HCT116 (cell line): Measurements from ENCODE around the gene SPIRE1. TPM values are rescaled to one million over a fixed set of nuclear protein-coding genes. Genes with fewer than 3 reads are reported as not detected.

Experiments
- ATAC-seq: fragments of 200-7000 bp; cut with Tn5 transposase; 2 replicates; pipeline ENCODE4 v1.9.1; 2020; ENCODE audit warnings: mild to moderate bottlenecking, moderate library complexity
- BruUV-seq: library from RNA; stranded (reverse); fragments of 400-500 nt; replicated peaks from 2 replicates; lab custom pipeline; 2021; lab: Mats Ljungman, UMichigan
- CTCF ChIA-PET: fragments of 300-600 bp; sonication (Branson Sonifier 250); formaldehyde crosslinking; loops from one replicate; lab custom pipeline; 2021; ENCODE audit warnings: antibody characterized with exemption; lab: Charles Lee
- POLR2A ChIA-PET: fragments of 300-600, 350-600 bp; sonication (Branson Sonifier 250); formaldehyde crosslinking; loops from one replicate; lab custom pipeline; 2021; ENCODE audit warnings: antibody characterized with exemption; lab: Charles Lee
- RAD21 ChIA-PET, 2 experiments: fragments of 300-600 bp; sonication (Branson Sonifier 250); formaldehyde crosslinking; loops; one replicate each; lab custom pipeline; 2023; ENCODE audit warnings: low total read pairs in 2 of 2; ENCODE audit not compliant: uncharacterized antibody in 2 of 2, unreplicated experiment in 2 of 2, low non-redundant PET in 1 of 2; lab: Charles Lee
- DNase-seq: peaks from one replicate; pipeline ENCODE4 v3.0.0-alpha.2; 2010; ENCODE audit warnings: low read depth, low spot score
- H2AFZ ChIP-seq: fragments of 200-600 bp; shearing (Covaris generic), sonication (generic); 2 replicates; pipeline ENCODE4 v1.6.1; 2017; ENCODE audit warnings: low read depth, mixed run types, mixed read lengths, antibody characterized with exemption, low read length; ENCODE audit not compliant: poor library complexity, severe bottlenecking
- H3K27ac ChIP-seq: 2 replicates; pipeline ENCODE4 v1.5.1; 2012; ENCODE audit warnings: low read depth, low read length
- H3K27me3 ChIP-seq: fragments of 200-600 bp; sonication (generic); 2 replicates; pipeline ENCODE4 v1.6.1; 2016; ENCODE audit warnings: mixed run types, low read length, mixed read lengths; ENCODE audit not compliant: insufficient read depth
- H3K36me3 ChIP-seq, 2 experiments: fragments of 200-500 bp in 1 of 2; fragments of 200-600 bp in 1 of 2; sonication (Bioruptor generic) in 1 of 2; sonication (generic) in 1 of 2; 2 replicates each; pipeline versions ENCODE4 v1.5.1 to v1.6.1; 2014 to 2016; ENCODE audit warnings: low read length in 2 of 2, inconsistent platforms in 1 of 2, mixed read lengths in 1 of 2, mixed run types in 1 of 2; ENCODE audit not compliant: insufficient read depth in 2 of 2, control insufficient read depth in 1 of 2
- H3K4me1 ChIP-seq, 2 experiments: fragments of 200-600 bp in 1 of 2; sonication (generic) in 1 of 2; 2 replicates each; pipeline versions ENCODE4 v1.5.1 to v1.6.1; 2012 to 2017; ENCODE audit warnings: low read length in 2 of 2, inconsistent platforms in 1 of 2, mild to moderate bottlenecking in 1 of 2, mixed read lengths in 1 of 2, mixed run types in 1 of 2, moderate library complexity in 1 of 2; ENCODE audit not compliant: insufficient read depth in 2 of 2, control insufficient read depth in 1 of 2
- H3K4me2 ChIP-seq: fragments of 200-600 bp; sonication (generic); 2 replicates; pipeline ENCODE4 v1.6.1; 2017; ENCODE audit warnings: mixed run types, low read length, mixed read lengths
- H3K4me3 ChIP-seq, 2 experiments: fragments of 200-600 bp in 1 of 2; sonication (generic) in 1 of 2; replicated peaks in 1 of 2; 2 replicates each; pipeline ENCODE4 v1.5.1; 2011 to 2016; ENCODE audit warnings: low read length in 2 of 2, control low read depth in 1 of 2, low read depth in 1 of 2, mild to moderate bottlenecking in 1 of 2, mixed read lengths in 1 of 2, mixed run types in 1 of 2
- H3K79me2 ChIP-seq: fragments of 200-600 bp; sonication (generic); 2 replicates; pipeline ENCODE4 v1.6.1; 2017; ENCODE audit warnings: mild to moderate bottlenecking, mixed run types, low read length, moderate library complexity, mixed read lengths; ENCODE audit not compliant: insufficient read depth
- H3K9ac ChIP-seq: fragments of 200-600 bp; sonication (generic); 2 replicates; pipeline ENCODE4 v1.6.1; 2016; ENCODE audit warnings: low read length, mixed read lengths
- H3K9me2 ChIP-seq: fragments of 200-600 bp; sonication (generic), shearing (Covaris generic); 2 replicates; pipeline ENCODE4 v1.6.1; 2017; ENCODE audit warnings: mixed run types, mild to moderate bottlenecking, moderate library complexity; ENCODE audit not compliant: insufficient read depth
- H3K9me3 ChIP-seq, 2 experiments: fragments of 200-500 bp in 1 of 2; fragments of 200-600 bp in 1 of 2; sonication (Bioruptor generic) in 1 of 2; sonication (generic) in 1 of 2; 2 replicates each; pipeline ENCODE4 v1.6.1; 2014 to 2017; ENCODE audit warnings: low read length in 2 of 2, mixed read lengths in 2 of 2, inconsistent platforms in 1 of 2, low read depth in 1 of 2, mild to moderate bottlenecking in 1 of 2, mixed run types in 1 of 2, moderate library complexity in 1 of 2; ENCODE audit not compliant: control insufficient read depth in 1 of 2, insufficient read depth in 1 of 2
- H4K20me1 ChIP-seq: fragments of 200-600 bp; sonication (generic), shearing (Covaris generic); 2 replicates; pipeline ENCODE4 v1.6.1; 2017; ENCODE audit warnings: mixed run types, mild to moderate bottlenecking, moderate library complexity; ENCODE audit not compliant: insufficient read depth
- CBX3 ChIP-seq: IDR thresholded peaks from 2 replicates; pipeline ENCODE4 v1.6.1; 2012; ENCODE audit warnings: low read depth
- CEBPB ChIP-seq: IDR thresholded peaks from 2 replicates; pipeline ENCODE4 v1.6.1; 2012; ENCODE audit warnings: low read depth
- EGR1 ChIP-seq: IDR thresholded peaks from 2 replicates; pipeline ENCODE4 v1.6.1; 2012; ENCODE audit warnings: low read depth
- ELF1 ChIP-seq: IDR thresholded peaks from 2 replicates; pipeline ENCODE4 v1.6.1; 2012; ENCODE audit warnings: low read depth, borderline replicate concordance
- EZH2 ChIP-seq: fragments of 200-600 bp; sonication (generic); IDR thresholded peaks from 2 replicates; pipeline ENCODE4 v1.6.1; 2017; ENCODE audit warnings: antibody characterized with exemption, mixed run types
- FOSL1 ChIP-seq: IDR thresholded peaks from 2 replicates; pipeline ENCODE4 v1.6.1; 2012; ENCODE audit warnings: low read depth
- POLR2A ChIP-seq: IDR thresholded peaks from 2 replicates; pipeline ENCODE4 v1.7.0; 2011; ENCODE audit warnings: borderline replicate concordance; ENCODE audit not compliant: insufficient read depth, insufficient read length; ENCODE audit errors: extremely low read depth
- REST ChIP-seq: IDR thresholded peaks from 2 replicates; pipeline ENCODE4 v1.6.1; 2012; ENCODE audit warnings: low read depth
- SP1 ChIP-seq: IDR thresholded peaks from 2 replicates; pipeline ENCODE4 v1.6.1; 2012; ENCODE audit warnings: low read depth
- SRF ChIP-seq: IDR thresholded peaks from 2 replicates; pipeline ENCODE4 v1.6.1; 2012; ENCODE audit warnings: low read depth
- YY1 ChIP-seq: IDR thresholded peaks from 2 replicates; pipeline ENCODE4 v1.6.1; 2011; ENCODE audit warnings: low read length, low read depth, moderate library complexity, mild to moderate bottlenecking; ENCODE audit not compliant: insufficient replicate concordance; ENCODE audit errors: extremely low read depth
- ZFX ChIP-seq: fragments of 450-650 bp; IDR thresholded peaks from 2 replicates; pipeline ENCODE4 v1.6.1; 2017
- intact Hi-C: fragments of 100-400 bp; cut with micrococcal nuclease; formaldehyde crosslinking; loops from 2 replicates; pipeline ENCODE4 v1.10.0; 2022
- total RNA-seq: library from RNA; stranded (reverse); gene quantifications from one replicate; pipeline ENCODE4 v1.2.1, GENCODE V29; 2021; ENCODE audit not compliant: unreplicated experiment
- TF ChIP-seq, protein P1 (sequence below), 3 experiments: fragments of 200-600 bp in 1 of 3; sonication (generic) in 1 of 3; IDR thresholded peaks in 2 of 3; conservative IDR thresholded peaks in 1 of 3; 2 replicates each; pipeline ENCODE4 v1.5.1; 2012 to 2017; ENCODE audit warnings: low read depth in 2 of 3, low read length in 2 of 3, antibody characterized with exemption in 1 of 3, borderline replicate concordance in 1 of 3, control low read depth in 1 of 3, mild to moderate bottlenecking in 1 of 3, mixed read lengths in 1 of 3, mixed run types in 1 of 3, moderate library complexity in 1 of 3; ENCODE audit not compliant: insufficient read depth in 1 of 3
- TF ChIP-seq, protein P2 (sequence below): IDR thresholded peaks from 2 replicates; pipeline ENCODE4 v1.6.1; 2012

The SPIRE1 gene
- total RNA-seq, 1 experiment from 2014 or later = 26.6 TPM

GRCh38 chr18:12406371-12407111 is 251.4 kb downstream of the SPIRE1 start:
- POLR2A ChIA-PET = no interaction called here
- no peak overlapping the region for H3K27ac ChIP-seq
- CTCF ChIA-PET = no interaction called here
- H4K20me1 ChIP-seq = no peaks in the 10 kb centered on the region
- no peak for DNase-seq
- intact Hi-C loops = loop anchor here (1.0 to 5.0 kb wide), 2 partner anchors 251 to 541 kb away; partner anchors contain the start of gene SEH1L
- H3K36me3 ChIP-seq = no peaks in the 10 kb centered on the region
- H3K27me3 ChIP-seq = peaks cover 17% of the 10 kb centered on the region; the same call in 1 of the 2 replicates
- BruUV-seq = no TSS peak
- H3K9me3 ChIP-seq = no peaks in the 10 kb centered on the region
- H3K4me1 ChIP-seq = peaks cover 17 to 38% of the 10 kb centered on the region in 2 experiments
- RAD21 ChIA-PET = no interaction called here
- H3K4me2 ChIP-seq = no peak overlapping the region
- H3K4me3 ChIP-seq = no peak overlapping the region
- TF ChIP-seq, protein P1, sequence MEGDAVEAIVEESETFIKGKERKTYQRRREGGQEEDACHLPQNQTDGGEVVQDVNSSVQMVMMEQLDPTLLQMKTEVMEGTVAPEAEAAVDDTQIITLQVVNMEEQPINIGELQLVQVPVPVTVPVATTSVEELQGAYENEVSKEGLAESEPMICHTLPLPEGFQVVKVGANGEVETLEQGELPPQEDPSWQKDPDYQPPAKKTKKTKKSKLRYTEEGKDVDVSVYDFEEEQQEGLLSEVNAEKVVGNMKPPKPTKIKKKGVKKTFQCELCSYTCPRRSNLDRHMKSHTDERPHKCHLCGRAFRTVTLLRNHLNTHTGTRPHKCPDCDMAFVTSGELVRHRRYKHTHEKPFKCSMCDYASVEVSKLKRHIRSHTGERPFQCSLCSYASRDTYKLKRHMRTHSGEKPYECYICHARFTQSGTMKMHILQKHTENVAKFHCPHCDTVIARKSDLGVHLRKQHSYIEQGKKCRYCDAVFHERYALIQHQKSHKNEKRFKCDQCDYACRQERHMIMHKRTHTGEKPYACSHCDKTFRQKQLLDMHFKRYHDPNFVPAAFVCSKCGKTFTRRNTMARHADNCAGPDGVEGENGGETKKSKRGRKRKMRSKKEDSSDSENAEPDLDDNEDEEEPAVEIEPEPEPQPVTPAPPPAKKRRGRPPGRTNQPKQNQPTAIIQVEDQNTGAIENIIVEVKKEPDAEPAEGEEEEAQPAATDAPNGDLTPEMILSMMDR (IDR thresholded peaks at IDR 0.05 in 2 of 3, conservative IDR thresholded peaks at IDR 0.05 in 1 of 3; ENCODE audit: borderline replicate concordance in 1 of 3, insufficient read depth in 1 of 3, low read depth in 2 of 3, low read length in 2 of 3) = no peak
- no peak for TF ChIP-seq EZH2
- TF ChIP-seq ZFX = no peak
- TF ChIP-seq POLR2A = no peak
- TF ChIP-seq, protein P2, sequence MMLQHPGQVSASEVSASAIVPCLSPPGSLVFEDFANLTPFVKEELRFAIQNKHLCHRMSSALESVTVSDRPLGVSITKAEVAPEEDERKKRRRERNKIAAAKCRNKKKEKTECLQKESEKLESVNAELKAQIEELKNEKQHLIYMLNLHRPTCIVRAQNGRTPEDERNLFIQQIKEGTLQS = no peak
- TF ChIP-seq ELF1 = no peak
- TF ChIP-seq SRF = no peak
- no peak for TF ChIP-seq REST
- TF ChIP-seq SP1 = no peak
- TF ChIP-seq EGR1 = no peak
- TF ChIP-seq YY1 = no peak
- no peak for TF ChIP-seq CEBPB
- TF ChIP-seq CBX3 = no peak
- no peak for TF ChIP-seq FOSL1
- no peak overlapping the region for H2AFZ ChIP-seq
- no peaks in the 10 kb centered on the region for H3K9me2 ChIP-seq
- ATAC-seq = no peak
- no peak overlapping the region for H3K9ac ChIP-seq
- H3K79me2 ChIP-seq = peaks cover 33% of the 10 kb centered on the region
